ENCODE measurements around the gene GATM. TPM values are rescaled to one million over a fixed set of nuclear protein-coding genes. Genes with fewer than 3 reads are reported as not detected.

Gene GATM
- total RNA-seq, 1 experiment from 2014 or later: 10.7 TPM

DNA sequence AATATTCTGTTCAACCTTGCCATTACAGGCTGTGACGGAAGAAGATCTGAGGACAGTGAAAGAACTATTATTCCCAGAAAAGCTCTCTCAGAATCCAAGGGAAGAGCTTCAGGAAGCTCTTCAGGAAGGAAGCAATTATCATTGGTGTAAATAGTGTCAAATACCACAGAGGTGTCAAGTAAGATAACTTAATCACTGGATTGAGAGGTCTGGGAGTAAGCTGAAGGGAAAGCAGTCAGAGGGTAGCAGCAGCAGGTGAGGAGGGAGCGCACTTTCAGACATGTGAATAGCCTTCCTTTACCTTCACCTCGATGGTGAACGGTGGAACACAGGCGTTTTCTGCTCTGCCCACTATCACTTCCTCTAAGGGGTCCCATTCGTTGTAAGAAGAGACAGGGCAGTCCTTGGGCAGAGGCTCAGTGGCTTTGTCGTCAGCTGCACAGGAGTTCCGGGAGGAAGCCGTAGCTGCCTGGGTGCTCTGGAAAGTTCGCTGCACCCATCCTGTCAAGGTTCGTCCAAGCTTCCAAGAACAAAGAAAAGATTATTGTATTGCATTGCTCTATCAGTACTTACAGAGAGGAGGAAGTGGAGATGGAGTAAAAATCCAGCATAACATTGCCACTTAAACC lies 1.9 kb downstream of the GATM start:
- no peaks in the 10 kb centered on the region for H3K9me3 Mint-ChIP-seq
- Histone ChIP-seq H3K9me3 (ENCODE audit: control insufficient read depth, low read depth, low read length) (no peaks in the 10 kb centered on the region), H3K27me3 (ENCODE audit: insufficient read depth, low read length) (peaks cover 17% of the 10 kb centered on the region; the same call in 1 of the 2 replicates), H3K9ac (ENCODE audit: extremely low read depth, insufficient read length, low read length) (no peak overlapping the region), H3K27ac (ENCODE audit: insufficient read length, low read depth, low read length) (no peak overlapping the region), H2BK5ac (ENCODE audit: insufficient read length, low read length) (no peak overlapping the region), H4K5ac (ENCODE audit: insufficient read length, low read depth, low read length) (no peak overlapping the region), H3K23me2 (ENCODE audit: insufficient read length, low read depth, low read length, poor library complexity, severe bottlenecking) (peaks cover 9% of the 10 kb centered on the region), H3K4me2 (ENCODE audit: insufficient read depth, insufficient read length, low read length) (no peak overlapping the region), H3K4me1 (ENCODE audit: insufficient read depth, low read length) (peaks cover 2% of the 10 kb centered on the region; the same call in 1 of the 2 replicates), H3K79me2 (ENCODE audit: insufficient read depth, low read length) (no peaks in the 10 kb centered on the region), H2BK15ac (ENCODE audit: low read depth, low read length) (no peak overlapping the region), H4K8ac (replicated peaks; ENCODE audit: insufficient read length, low read depth, low read length) (no peak overlapping the region), H2AK5ac (ENCODE audit: insufficient read length, low read length) (no peak overlapping the region), H3K56ac (ENCODE audit: insufficient read length, low read depth, low read length) (no peak overlapping the region), H4K20me1 (ENCODE audit: control insufficient read depth, insufficient read depth, insufficient read length) (no peaks in the 10 kb centered on the region), H2AFZ (ENCODE audit: low read length) (no peak overlapping the region), H3K23ac (ENCODE audit: insufficient read length, low read depth, low read length) (no peak overlapping the region), H3K14ac (ENCODE audit: insufficient read depth, low read length) (no peak overlapping the region), H3K79me1 (ENCODE audit: insufficient read depth, low read depth, low read length, poor library complexity, severe bottlenecking) (no peaks in the 10 kb centered on the region), H2BK120ac (ENCODE audit: low read depth, low read length, poor library complexity, severe bottlenecking) (no peak overlapping the region), H3K4ac (ENCODE audit: low read depth, low read length) (no peak overlapping the region), H3K18ac (ENCODE audit: insufficient read length, low read depth, low read length) (no peak overlapping the region), H3T11ph (ENCODE audit: low read length) (no peak overlapping the region), H2BK20ac (ENCODE audit: low read depth, low read length, poor library complexity, severe bottlenecking) (no peak overlapping the region), H2BK12ac (ENCODE audit: insufficient read length, low read depth, low read length) (no peak overlapping the region), H4K91ac (ENCODE audit: insufficient read length, low read depth, low read length) (no peak overlapping the region)
- H3K36me3 Mint-ChIP-seq (ENCODE audit: insufficient read depth in 1 of 3, low read depth in 3 of 3): peaks cover 0 to 9% (median 0%) of the 10 kb centered on the region in 3 experiments; a peak in 3 of 7 replicates
- H3K4me1 Mint-ChIP-seq: peaks cover 19 to 23% of the 10 kb centered on the region in 2 experiments
- DNase-seq: no peak
- peaks cover 67% of the 10 kb centered on the region for H3K27me3 Mint-ChIP-seq (ENCODE audit: low read depth)
- no peak overlapping the region for H3K27ac Mint-ChIP-seq
- H3K4me3 Mint-ChIP-seq: peak overlapping the region in 1 of 2 experiments; percentile 96; a peak in 1 of 5 replicates
- WGBS (ENCODE audit: extremely low coverage, insufficient read length, low lambda C conversion rate): no CpG with 5 or more reads among the region's 11 CpGs
- TF ChIP-seq, protein P1, sequence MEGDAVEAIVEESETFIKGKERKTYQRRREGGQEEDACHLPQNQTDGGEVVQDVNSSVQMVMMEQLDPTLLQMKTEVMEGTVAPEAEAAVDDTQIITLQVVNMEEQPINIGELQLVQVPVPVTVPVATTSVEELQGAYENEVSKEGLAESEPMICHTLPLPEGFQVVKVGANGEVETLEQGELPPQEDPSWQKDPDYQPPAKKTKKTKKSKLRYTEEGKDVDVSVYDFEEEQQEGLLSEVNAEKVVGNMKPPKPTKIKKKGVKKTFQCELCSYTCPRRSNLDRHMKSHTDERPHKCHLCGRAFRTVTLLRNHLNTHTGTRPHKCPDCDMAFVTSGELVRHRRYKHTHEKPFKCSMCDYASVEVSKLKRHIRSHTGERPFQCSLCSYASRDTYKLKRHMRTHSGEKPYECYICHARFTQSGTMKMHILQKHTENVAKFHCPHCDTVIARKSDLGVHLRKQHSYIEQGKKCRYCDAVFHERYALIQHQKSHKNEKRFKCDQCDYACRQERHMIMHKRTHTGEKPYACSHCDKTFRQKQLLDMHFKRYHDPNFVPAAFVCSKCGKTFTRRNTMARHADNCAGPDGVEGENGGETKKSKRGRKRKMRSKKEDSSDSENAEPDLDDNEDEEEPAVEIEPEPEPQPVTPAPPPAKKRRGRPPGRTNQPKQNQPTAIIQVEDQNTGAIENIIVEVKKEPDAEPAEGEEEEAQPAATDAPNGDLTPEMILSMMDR (conservative IDR thresholded peaks at IDR 0.05): no peak

All from H9 (cell line).